ENCODE data around the gene ZNHIT6.
A peak's percentile ranks its signal among the peaks of the same experiment; 100 is the strongest.

ZNHIT6 gene

GRCh38 chr1:85689775-85690404 is 18.3 kb downstream of the ZNHIT6 start:
- TF ChIP-seq GATA2 (IDR thresholded peaks at IDR 0.05; ENCODE audit: low read depth, low read length) = 0 out of 2 replicates have a peak, but pooled peaks have one; percentile 22
- TF ChIP-seq GATA3 (IDR thresholded peaks at IDR 0.05; ENCODE audit: low read depth, low read length) = no peak

- no peak for TF ChIP-seq GATA2 (IDR thresholded peaks at IDR 0.05; ENCODE audit: low read depth, low read length)
- TF ChIP-seq GATA3 (IDR thresholded peaks at IDR 0.05; ENCODE audit: low read depth, low read length) = no peak
These were observed 24.8 kb downstream of the ZNHIT6 start for GRCh38 chr1:85683292-85684025.

- TF ChIP-seq GATA2 (IDR thresholded peaks at IDR 0.05; ENCODE audit: low read depth, low read length) = no peak
- no peak for TF ChIP-seq GATA3 (IDR thresholded peaks at IDR 0.05; ENCODE audit: low read depth, low read length)
These were observed 27.1 kb downstream of the ZNHIT6 start for GRCh38 chr1:85681087-85681486.

- TF ChIP-seq GATA3 (IDR thresholded peaks at IDR 0.05; ENCODE audit: low read depth, low read length) = no peak
- no peak for TF ChIP-seq GATA2 (IDR thresholded peaks at IDR 0.05; ENCODE audit: low read depth, low read length)
These were observed 30.0 kb downstream of the ZNHIT6 start for GRCh38 chr1:85678193-85678592.

DNA sequence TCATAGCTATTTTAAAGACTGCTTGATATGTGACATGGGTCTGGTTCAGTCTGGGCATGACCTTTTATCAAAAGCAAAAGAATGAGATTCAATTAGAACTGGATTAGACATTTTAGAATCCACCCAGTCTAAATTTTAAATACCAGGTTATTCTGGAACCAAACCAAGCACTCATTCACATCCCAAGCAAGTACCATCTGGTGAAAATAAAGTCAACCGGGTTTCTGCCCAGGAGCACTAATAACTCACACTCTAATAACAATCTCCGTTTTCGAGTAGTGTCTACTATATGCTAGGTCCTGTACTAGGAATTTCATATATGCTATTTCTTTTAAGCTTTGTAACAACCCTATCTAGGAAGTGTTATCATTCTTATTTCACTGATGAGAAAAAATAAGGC is 30.6 kb downstream of the ZNHIT6 start:
- no peak for TF ChIP-seq GATA2 (IDR thresholded peaks at IDR 0.05; ENCODE audit: low read depth, low read length)
- TF ChIP-seq GATA3 (IDR thresholded peaks at IDR 0.05; ENCODE audit: low read depth, low read length) = no peak

DNA sequence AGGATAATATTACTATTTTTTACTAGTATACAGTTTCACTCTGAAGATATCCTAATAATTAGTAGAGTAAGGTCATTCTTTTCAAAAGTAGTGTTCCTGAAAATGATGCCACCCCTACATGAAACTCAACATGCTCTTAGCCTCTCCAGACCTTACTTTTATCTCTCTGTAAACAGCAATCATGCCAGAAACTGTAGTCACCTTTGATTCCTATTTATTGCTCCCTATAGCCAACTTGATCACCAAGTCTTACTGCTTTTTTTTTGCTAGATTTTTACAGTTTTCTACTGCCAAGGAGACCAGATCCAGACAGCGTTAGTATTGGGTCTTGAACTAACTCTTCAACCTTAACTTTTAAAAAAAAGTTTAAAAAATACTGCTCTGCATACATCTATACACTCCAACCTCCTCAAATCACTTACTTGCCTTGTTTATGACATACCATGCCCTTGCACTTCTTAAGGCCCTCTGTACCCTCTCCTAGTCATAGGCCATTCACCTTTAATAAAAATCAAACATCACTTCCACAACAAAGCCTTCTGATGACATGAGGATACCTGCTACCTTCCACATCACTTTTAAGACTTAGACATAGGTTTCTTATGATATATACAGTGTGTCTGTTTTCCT is 36.1 kb downstream of the ZNHIT6 start:
- TF ChIP-seq GATA3 (IDR thresholded peaks at IDR 0.05; ENCODE audit: low read depth, low read length) (no peak), GATA2 (IDR thresholded peaks at IDR 0.05; ENCODE audit: low read depth, low read length) (no peak)

DNA sequence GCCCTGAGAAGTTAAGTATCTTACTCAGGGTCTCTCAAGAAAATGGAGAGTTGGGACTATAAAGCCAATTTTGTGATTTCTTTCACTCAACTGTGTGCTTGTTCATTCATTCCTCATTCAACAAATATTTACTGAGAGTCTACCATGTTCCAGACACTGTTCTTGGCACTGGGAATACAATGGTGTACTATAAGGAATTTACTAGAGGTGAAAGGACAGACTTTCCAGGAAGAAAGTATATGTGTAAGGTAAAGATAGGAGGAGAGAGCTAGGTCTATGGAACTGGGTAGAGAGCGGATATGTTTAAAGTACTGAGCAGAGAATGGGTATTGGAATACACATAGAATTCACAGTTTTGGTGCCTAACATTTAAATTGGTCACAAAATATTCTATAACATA is 42.3 kb downstream of the ZNHIT6 start:
- TF ChIP-seq GATA3 (IDR thresholded peaks at IDR 0.05; ENCODE audit: low read depth, low read length) = no peak
- TF ChIP-seq GATA2 (IDR thresholded peaks at IDR 0.05; ENCODE audit: low read depth, low read length) = no peak

GRCh38 chr1:85663382-85663781 is 44.9 kb downstream of the ZNHIT6 start:
- TF ChIP-seq GATA3 (IDR thresholded peaks at IDR 0.05; ENCODE audit: low read depth, low read length) (no peak), GATA2 (IDR thresholded peaks at IDR 0.05; ENCODE audit: low read depth, low read length) (no peak)

DNA sequence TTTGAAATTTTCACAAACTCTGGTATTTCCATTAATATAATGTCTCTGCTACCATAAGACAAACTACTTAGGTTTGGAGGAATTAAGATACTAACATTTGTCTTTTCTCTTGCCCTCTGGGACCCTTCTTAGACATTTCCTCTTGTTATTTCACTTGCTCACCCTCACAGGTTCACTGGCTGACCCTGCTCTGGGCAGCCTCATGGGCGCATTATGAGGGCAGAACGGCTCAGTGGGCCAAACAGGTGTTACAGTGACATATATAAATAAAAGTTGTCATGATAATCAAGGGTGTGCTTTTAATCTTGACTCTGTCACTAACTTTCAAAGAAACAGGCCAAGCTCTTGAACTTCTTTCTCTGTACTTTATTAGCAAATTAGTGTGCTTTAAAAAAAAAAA is 46.5 kb downstream of the ZNHIT6 start:
- no peak for TF ChIP-seq GATA2 (IDR thresholded peaks at IDR 0.05; ENCODE audit: low read depth, low read length)
- TF ChIP-seq GATA3 (IDR thresholded peaks at IDR 0.05; ENCODE audit: low read depth, low read length) = no peak

DNA sequence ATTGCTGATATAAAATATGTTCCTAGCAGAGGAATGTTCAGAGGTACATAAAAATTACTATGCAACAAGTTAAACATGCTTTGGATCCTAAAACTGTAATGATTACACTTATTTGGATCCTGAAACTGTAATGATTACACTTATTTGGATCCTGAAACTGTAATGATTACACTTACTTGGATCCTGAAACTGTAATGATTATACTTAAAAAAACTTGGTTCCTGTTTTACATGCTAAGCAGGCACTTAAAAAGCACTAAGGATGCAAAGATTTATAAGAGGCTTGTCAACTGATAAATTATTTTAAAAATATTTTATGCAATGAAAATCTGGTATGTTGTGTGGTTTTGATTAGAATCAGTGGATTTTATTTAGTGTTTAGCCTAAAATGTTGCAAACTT is 47.7 kb downstream of the ZNHIT6 start:
- no peak for TF ChIP-seq GATA3 (IDR thresholded peaks at IDR 0.05; ENCODE audit: low read depth, low read length)
- no peak for TF ChIP-seq GATA2 (IDR thresholded peaks at IDR 0.05; ENCODE audit: low read depth, low read length)

DNA sequence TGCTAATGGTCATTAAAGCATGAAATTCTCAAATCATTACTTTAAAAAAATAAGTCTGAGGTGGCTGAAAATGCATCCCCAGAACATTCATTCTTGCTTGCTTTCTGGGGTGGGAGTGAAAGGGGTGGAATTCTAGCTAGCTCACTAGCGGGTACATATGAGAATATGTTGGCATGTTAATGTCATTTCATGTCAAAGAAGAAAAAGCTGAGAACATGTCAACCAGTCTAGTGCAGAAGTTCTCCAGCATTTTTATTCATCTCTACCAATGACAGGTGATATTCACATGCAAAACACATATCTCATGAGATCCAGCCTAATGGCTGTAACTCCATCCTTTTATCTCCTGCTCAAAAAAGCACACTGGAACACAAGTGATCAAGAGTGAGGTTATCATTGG is 49.1 kb downstream of the ZNHIT6 start:
- no peak for TF ChIP-seq GATA3 (IDR thresholded peaks at IDR 0.05; ENCODE audit: low read depth, low read length)
- TF ChIP-seq GATA2 (IDR thresholded peaks at IDR 0.05; ENCODE audit: low read depth, low read length) = no peak

- TF ChIP-seq GATA3 (IDR thresholded peaks at IDR 0.05; ENCODE audit: low read depth, low read length) (no peak), GATA2 (IDR thresholded peaks at IDR 0.05; ENCODE audit: low read depth, low read length) (no peak)
These were observed 51.3 kb downstream of the ZNHIT6 start for GRCh38 chr1:85656948-85657347.

GRCh38 chr1:85656256-85656655 is 52.0 kb downstream of the ZNHIT6 start:
- TF ChIP-seq GATA3 (IDR thresholded peaks at IDR 0.05; ENCODE audit: low read depth, low read length) = no peak
- no peak for TF ChIP-seq GATA2 (IDR thresholded peaks at IDR 0.05; ENCODE audit: low read depth, low read length)

DNA sequence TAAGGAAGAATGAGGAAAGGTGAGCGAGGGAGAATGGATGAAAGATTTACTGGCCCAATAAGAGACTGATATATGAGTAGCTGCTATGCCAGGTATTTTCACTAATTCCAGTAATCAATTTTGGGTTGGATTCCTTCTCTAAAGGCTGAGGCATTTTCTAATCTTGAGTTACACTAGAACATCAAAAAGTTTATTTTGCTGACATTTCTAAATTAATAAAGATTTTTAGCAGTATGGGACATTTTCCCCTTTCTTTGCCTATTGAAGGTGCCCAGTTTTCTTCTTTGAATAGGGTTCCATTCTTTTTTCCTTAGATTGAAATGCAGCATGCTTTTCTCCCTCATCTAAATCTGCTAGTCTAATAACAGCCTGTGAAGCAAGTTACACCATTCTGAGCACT is 52.9 kb downstream of the ZNHIT6 start:
- TF ChIP-seq GATA3 (IDR thresholded peaks at IDR 0.05; ENCODE audit: low read depth, low read length) (no peak), GATA2 (IDR thresholded peaks at IDR 0.05; ENCODE audit: low read depth, low read length) (no peak)
